IPS-15b (cell line): ENCODE results near the gene SPEN.

Source experiments
- H3K27me3 ChIP-seq: one replicate; pipeline ENCODE4 v1.6.1; 2013; ENCODE audit warnings: low read length; ENCODE audit not compliant: control insufficient read depth, insufficient read depth
- H3K36me3 ChIP-seq: one replicate; pipeline ENCODE4 v1.6.1; 2013; ENCODE audit warnings: low read length; ENCODE audit not compliant: control insufficient read depth, insufficient read depth
- H3K4me1 ChIP-seq: one replicate; pipeline ENCODE4 v1.6.1; 2013; ENCODE audit warnings: mild to moderate bottlenecking, low read length; ENCODE audit not compliant: control insufficient read depth, insufficient read depth
- H3K4me3 ChIP-seq: one replicate; pipeline ENCODE4 v1.5.1; 2013; ENCODE audit warnings: low read depth, low read length
- H3K9ac ChIP-seq: one replicate; pipeline ENCODE4 v1.6.1; 2013; ENCODE audit warnings: low read depth, mild to moderate bottlenecking, low read length
- H3K9me3 ChIP-seq: one replicate; pipeline ENCODE4 v1.6.1; 2013; ENCODE audit warnings: mild to moderate bottlenecking, low read length; ENCODE audit not compliant: control insufficient read depth, insufficient read depth

The SPEN gene

DNA sequence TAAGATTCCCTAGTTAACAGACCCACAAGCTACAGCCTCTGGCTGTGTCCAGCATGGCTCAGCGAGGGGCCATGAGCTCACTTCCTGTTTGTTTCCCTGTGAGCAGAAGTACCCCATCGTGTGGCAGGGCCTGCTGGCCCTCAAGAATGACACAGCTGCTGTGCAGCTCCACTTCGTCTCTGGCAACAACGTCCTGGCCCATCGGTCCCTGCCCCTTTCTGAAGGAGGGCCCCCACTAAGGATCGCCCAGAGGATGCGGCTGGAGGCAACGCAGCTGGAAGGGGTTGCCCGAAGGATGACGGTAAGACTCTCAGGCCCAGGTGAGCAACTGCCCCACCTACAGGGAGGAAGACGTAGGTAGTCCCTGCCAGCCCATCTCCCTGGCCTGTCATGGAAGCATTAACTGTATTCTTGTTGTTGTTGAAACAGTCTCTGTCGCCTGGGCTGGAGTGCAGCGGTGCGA is 90.2 kb downstream of the SPEN start:
- Histone ChIP-seq H3K9ac (no peak overlapping the region), H3K27me3 (no peaks in the 10 kb centered on the region), H3K4me3 (no peak overlapping the region), H3K9me3 (no peaks in the 10 kb centered on the region), H3K36me3 (peaks cover 80% of the 10 kb centered on the region), H3K4me1 (no peaks in the 10 kb centered on the region)

DNA sequence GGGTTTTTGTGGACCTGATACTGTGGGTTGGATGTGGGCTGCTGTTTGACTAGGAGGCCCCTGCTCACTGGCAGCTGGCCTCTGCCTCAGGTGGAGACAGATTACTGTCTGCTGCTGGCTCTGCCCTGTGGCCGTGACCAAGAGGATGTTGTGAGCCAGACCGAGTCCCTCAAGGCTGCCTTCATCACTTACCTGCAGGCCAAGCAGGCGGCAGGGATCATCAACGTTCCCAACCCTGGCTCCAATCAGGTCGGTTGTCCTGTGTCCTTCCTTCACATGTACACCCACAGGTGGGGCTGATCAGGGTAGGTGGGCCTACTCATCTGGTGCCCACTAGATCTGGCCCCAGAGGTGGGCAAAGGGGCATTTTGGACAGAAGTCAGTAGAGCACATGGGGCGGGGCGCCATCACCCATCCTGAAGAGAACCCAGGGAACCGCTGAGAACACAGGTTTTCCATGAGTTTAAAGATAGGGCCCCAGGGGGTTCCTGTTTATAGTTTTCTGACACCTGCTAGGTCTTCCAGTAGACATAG is 91.2 kb downstream of the SPEN start:
- H3K9me3 ChIP-seq: no peaks in the 10 kb centered on the region
- peaks cover 83% of the 10 kb centered on the region for H3K36me3 ChIP-seq
- no peaks in the 10 kb centered on the region for H3K27me3 ChIP-seq
- H3K4me1 ChIP-seq: no peaks in the 10 kb centered on the region
- H3K9ac ChIP-seq: no peak overlapping the region
- H3K4me3 ChIP-seq: no peak overlapping the region

DNA sequence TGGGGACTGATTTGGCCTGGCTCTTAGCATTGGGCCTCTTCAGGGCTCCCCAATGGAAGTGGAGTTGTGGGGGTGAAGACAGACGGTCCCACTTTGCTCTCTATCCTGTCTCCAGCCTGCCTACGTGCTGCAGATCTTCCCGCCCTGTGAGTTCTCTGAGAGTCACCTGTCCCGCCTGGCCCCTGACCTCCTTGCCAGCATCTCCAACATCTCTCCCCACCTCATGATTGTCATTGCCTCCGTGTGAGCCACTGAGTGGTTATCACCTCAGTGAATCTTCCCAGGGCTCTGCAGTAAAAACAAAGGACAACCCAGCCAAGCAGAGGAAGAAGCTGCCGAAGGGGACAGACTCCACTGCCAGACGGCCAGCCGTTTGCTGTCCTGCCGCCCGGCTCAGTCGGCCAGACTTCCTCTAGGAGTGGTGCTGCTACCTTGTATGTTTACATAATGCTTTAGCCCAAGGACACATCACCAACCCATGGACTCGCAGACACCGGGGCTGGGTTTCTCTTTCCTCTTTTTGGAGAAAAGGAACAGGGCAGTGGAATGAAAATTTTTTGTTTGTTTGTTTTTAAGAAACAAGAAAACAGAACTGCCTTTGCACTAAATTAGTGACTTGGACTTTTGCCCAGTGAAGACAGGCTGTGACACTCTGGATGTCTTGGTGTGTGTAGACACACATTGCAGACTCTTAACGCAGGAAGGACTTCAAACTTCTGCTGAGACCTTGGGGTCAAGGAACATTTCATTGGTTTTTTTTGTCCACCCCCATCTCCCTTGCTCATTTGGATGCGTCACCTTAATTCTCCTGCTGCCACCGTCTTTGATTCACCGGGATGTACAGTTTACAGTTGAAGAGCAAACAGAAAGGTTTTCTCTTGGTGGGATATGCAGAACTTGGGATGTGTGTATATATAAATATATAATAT is 91.9 kb downstream of the SPEN start:
- H3K9ac ChIP-seq: no peak overlapping the region
- H3K9me3 ChIP-seq: no peaks in the 10 kb centered on the region
- peaks cover 79% of the 10 kb centered on the region for H3K36me3 ChIP-seq
- H3K4me1 ChIP-seq: no peaks in the 10 kb centered on the region
- no peak overlapping the region for H3K4me3 ChIP-seq
- H3K27me3 ChIP-seq: no peaks in the 10 kb centered on the region

DNA sequence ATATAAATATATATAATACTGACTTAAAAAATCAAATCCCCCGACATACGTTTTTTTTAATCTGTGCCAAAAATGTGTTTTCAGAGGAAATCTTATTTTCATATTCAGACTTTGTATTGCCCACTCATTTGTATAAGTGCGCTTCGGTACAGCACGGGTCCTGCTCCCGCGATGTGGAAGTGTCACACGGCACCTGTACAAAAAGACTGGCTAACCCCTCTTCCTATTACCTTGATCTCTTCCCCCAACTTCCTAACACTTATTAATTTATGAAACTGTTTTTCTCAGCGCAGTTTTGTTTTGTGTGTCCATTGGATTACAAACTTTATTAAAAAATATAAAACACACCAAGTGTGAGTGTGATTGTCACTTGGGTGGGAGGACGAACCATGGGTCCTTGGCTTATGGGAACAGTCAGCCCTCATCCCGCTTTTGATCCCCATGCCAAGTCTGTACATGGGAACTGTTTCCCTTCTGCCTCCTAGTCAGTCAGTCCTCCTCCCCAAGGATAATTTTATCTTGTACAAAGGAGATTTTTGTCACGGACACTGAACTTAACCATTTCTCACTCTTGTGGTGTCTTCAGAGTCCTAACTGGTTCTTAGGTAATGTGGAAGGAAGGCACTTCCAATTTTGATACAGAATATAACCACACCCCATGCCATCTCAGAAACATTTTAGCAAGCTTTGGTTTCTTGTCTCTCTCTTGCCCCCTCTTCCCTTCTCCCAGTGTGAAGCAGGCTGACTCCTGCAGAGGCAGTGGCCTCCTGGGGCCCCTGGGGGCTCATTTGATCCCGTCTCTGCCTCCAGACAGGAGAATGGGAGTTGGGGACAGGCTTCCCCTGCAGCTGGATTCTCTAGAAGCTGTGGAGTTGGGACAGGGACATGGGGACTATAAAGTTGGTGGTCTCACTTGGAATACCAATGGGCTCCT is 92.9 kb downstream of the SPEN start:
- Histone ChIP-seq H3K36me3 (peaks cover 77% of the 10 kb centered on the region), H3K9ac (no peak overlapping the region), H3K27me3 (no peaks in the 10 kb centered on the region), H3K4me3 (no peak overlapping the region), H3K4me1 (no peaks in the 10 kb centered on the region), H3K9me3 (no peaks in the 10 kb centered on the region)

DNA sequence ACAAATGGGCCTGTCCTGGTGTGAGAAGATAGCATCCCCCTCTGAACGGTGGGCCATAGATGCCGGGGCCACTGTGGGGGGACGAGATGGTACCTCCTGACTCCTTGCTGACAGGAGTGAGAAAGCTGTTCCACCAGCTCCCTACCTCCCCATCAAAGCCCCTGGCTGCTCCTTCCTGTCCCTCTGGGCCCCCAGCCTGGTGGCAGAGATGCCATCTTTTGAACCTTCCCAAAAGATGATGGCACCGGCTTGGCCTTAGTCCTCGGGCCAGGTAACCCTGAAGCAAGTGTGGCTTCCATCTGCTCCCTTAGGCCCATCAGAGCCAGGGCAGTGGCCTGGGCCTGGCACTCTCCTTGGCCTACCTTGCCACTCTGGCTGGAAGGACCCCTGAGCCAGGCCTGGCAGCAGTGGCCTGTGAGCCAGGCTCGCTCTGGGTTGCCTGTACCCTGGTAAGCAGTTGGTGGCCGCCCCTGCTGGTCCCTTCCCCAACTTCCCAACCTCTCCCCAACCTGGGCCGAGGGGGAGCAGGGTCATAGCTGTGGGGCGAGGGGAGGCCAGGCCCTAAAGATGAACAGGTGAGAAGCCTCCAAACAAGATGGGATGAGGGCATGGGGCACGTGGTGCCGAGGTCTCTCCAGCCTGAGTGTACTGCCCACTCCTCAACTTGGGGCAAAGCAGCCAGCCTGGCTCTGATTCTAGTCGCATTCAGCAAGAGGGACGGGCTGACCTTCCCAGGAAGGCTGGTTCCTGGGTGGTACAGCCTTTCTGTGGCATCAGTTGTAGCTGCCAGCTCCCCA is 93.7 kb downstream of the SPEN start:
- H3K9me3 ChIP-seq: no peaks in the 10 kb centered on the region
- no peaks in the 10 kb centered on the region for H3K27me3 ChIP-seq
- no peak overlapping the region for H3K4me3 ChIP-seq
- no peaks in the 10 kb centered on the region for H3K4me1 ChIP-seq
- peaks cover 77% of the 10 kb centered on the region for H3K36me3 ChIP-seq
- no peak overlapping the region for H3K9ac ChIP-seq

DNA sequence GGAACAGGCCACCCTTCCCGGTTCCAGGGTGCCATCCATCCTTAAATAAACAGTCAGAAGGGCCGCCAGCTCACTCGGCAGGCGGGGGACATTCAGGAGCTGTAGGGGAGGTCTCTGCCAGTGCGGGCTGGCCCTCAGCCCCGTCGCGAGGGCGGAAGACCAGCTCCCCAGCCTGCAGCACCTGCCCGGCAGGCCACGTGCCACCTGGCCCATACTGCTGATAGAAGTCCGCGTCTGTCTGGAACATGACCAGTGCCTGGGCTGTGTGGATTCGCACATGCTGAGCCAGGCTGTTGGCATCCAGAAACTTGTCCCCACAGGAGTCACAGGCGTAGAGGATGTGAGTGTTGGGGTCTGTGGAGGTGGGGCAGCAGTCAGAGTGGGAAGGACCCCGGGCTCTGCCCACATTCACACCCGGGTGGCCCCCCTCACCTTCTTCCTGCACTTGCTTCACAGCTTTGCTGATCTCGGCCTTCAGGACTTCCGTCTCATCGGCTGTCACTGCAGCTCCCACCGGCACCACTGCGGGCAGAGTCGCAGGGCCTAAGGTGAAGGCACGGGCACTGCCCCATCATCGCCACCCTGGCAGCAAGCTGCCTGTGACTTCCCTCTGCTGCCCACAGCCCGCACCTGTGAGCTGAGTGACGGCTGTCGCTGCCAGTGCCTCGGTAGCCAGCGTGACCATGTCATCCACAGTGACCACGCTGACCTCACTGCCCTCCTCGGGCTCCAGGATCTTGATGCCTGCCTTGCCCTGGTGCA is 94.6 kb downstream of the SPEN start:
- no peaks in the 10 kb centered on the region for H3K9me3 ChIP-seq
- peaks cover 77% of the 10 kb centered on the region for H3K36me3 ChIP-seq
- H3K4me1 ChIP-seq: no peaks in the 10 kb centered on the region
- H3K9ac ChIP-seq: no peak overlapping the region
- H3K27me3 ChIP-seq: no peaks in the 10 kb centered on the region
- H3K4me3 ChIP-seq: no peak overlapping the region

DNA sequence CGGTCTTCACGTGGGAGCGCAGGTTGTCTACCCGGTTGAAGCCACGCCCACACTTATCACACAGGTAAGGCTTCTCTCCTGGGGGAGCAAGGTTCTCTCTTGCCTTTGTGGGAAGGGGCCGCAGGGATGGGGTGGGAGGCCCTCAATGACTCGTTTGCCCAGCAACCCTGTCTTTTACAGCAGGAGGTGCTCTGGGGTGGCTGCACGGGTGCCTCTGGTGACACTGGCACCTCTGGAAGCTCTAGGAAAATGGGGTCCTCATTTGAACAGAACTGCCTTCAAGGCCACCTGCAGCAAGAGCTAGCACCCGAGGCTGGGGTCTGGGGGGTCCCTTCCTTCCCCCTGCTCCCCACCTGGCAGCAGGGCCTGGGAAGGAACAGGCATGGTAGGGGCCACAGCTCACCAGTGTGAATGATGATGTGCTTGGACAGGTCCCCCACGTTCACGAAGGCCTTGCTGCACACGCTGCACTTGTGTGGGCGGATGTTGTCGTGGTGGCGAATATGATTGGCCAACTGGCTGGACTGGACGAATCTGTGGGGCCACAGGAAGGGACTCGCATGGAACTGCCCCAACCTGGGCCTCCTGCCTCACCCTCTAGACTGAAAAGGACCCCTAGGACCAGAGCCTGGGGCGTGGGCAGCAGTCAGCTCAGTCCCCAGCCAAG is 95.3 kb downstream of the SPEN start:
- Histone ChIP-seq H3K9ac (no peak overlapping the region), H3K27me3 (no peaks in the 10 kb centered on the region), H3K4me1 (no peaks in the 10 kb centered on the region), H3K9me3 (no peaks in the 10 kb centered on the region), H3K4me3 (no peak overlapping the region), H3K36me3 (peaks cover 74% of the 10 kb centered on the region)

DNA sequence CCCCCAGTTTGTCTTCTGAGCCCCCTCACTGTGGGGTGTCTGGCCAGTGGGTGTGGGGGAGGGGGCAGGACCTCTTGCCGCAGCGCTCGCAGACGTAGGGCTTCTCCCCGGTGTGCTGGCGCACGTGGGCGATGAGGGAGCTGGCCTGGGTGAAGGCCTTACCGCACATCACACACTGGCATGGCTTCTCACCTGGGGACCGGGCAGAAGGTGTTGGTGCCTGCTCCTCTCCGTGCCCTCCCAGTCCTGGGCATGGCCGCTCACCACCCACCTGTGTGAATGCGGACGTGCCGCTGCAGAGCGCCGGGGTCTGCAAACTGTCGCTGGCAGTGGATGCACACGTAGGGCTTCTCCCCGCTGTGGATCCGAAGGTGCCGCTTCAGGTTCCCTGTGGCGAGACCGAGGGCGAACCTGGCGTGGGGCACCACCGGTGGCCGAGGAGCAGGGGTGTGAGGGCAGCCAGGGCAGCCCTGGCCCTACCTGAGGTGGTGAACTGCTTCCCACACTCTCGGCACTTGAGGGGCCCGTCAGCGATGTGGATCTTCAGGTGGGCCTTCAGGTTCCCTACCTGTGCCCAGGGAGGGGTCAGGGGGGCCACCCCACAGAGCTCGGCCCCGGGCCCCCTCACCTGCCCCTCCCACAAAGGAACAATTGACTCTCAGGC is 96.0 kb downstream of the SPEN start:
- Histone ChIP-seq H3K4me1 (no peaks in the 10 kb centered on the region), H3K36me3 (peaks cover 68% of the 10 kb centered on the region), H3K9me3 (no peaks in the 10 kb centered on the region), H3K9ac (no peak overlapping the region), H3K4me3 (no peak overlapping the region), H3K27me3 (no peaks in the 10 kb centered on the region)

DNA sequence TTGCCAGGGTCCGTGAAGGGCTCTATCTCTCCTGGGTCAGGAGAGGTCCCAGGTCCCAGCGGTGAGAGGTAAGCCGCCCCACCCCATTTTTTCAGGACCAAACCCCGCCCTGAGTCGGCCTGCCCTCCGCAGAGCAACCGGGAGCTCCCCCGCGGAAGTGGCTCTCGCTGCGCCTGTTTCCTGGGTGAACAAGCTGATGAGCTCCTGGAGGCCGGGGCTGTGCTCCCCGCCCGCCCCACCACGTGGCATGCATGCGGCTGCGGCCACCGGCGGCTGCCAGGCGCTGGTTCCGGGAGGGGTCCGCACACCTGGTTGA is 96.4 kb downstream of the SPEN start:
- no peak overlapping the region for H3K9ac ChIP-seq
- H3K27me3 ChIP-seq: no peaks in the 10 kb centered on the region
- no peaks in the 10 kb centered on the region for H3K4me1 ChIP-seq
- H3K36me3 ChIP-seq: peaks cover 64% of the 10 kb centered on the region
- no peak overlapping the region for H3K4me3 ChIP-seq
- no peaks in the 10 kb centered on the region for H3K9me3 ChIP-seq
